Cardiac muscle cell (in vitro differentiated cells and primary cell): Measurements from ENCODE around the gene GALNT9. TPM values are rescaled to one million over a fixed set of nuclear protein-coding genes. Genes with fewer than 3 reads are reported as not detected.
"Not testable (repeated sequence)": the region's sequence is repeated elsewhere in the genome, so short reads cannot be mapped to it uniquely, and the experiment has no call there.

ENCODE experiments used
- DNase-seq, 2 donors: peaks; one replicate each; pipeline versions ENCODE4 v3.0.0 to v3.0.0-alpha.2; 2010 to 2017; ENCODE audit warnings: low read depth in 1 of 2, low spot score in 1 of 2
- H3K27ac ChIP-seq: fragments of 200-600 bp; sonication (generic); 2 replicates; pipeline ENCODE4 v1.5.1; 2016
- H3K27me3 ChIP-seq: fragments of 200-600 bp; sonication (generic); 2 replicates; pipeline ENCODE4 v1.6.0; 2016; ENCODE audit warnings: control low read depth
- H3K36me3 ChIP-seq: fragments of 200-600 bp; sonication (generic); 2 replicates; pipeline ENCODE4 v1.5.1; 2016; ENCODE audit warnings: control low read depth
- H3K4me1 ChIP-seq: fragments of 200-600 bp; sonication (generic); 2 replicates; pipeline ENCODE4 v1.8.1; 2017; ENCODE audit warnings: low read depth, mild to moderate bottlenecking, mixed run types
- H3K4me3 ChIP-seq: fragments of 200-600 bp; sonication (generic); 2 replicates; pipeline ENCODE4 v1.5.1; 2016; ENCODE audit warnings: mild to moderate bottlenecking
- H3K9me3 ChIP-seq: fragments of 200-600 bp; sonication (generic); 2 replicates; pipeline ENCODE4 v1.5.1; 2017; ENCODE audit warnings: low read depth, mild to moderate bottlenecking, control low read depth
- CTCF ChIP-seq: IDR thresholded peaks from 2 replicates; pipeline ENCODE4 v1.5.1; 2012; ENCODE audit warnings: low read depth, mild to moderate bottlenecking, low read length
- polyA plus RNA-seq: library from polyadenylated mRNA; unstranded; fragments of >200 nt; fragmentation: Nextera tagmentation; extraction: Ambion mirVana; gene quantifications from 2 replicates; pipeline ENCODE4 v1.2.1, GENCODE V29; 2016
- total RNA-seq: library from RNA; depleted of rRNA; stranded (reverse); fragments of >200 nt; gene quantifications from 2 replicates; pipeline ENCODE4 v1.2.3, GENCODE V29; 2016

Gene GALNT9
- total and polyA plus RNA-seq, 2 experiments from 2014 or later, result 0.42 to 0.45 TPM

GRCh38 chr12:132302466-132303358 lies 26.7 kb downstream of the GALNT9 start:
- H3K4me3 ChIP-seq, result no peak overlapping the region
- H3K36me3 ChIP-seq, result no peaks in the 10 kb centered on the region
- DNase-seq, result no peak
- no peak for TF ChIP-seq CTCF
- no peaks in the 10 kb centered on the region for H3K9me3 ChIP-seq
- H3K4me1 ChIP-seq, result no peaks in the 10 kb centered on the region
- peaks cover 17% of the 10 kb centered on the region for H3K27me3 ChIP-seq
- no peak overlapping the region for H3K27ac ChIP-seq

GRCh38 chr12:132300789-132301722 lies 28.3 kb downstream of the GALNT9 start:
- Histone ChIP-seq H3K36me3 (no peaks in the 10 kb centered on the region), H3K4me1 (no peaks in the 10 kb centered on the region), H3K27me3 (peaks cover 17% of the 10 kb centered on the region), H3K27ac (no peak overlapping the region), H3K4me3 (no peak overlapping the region), H3K9me3 (no peaks in the 10 kb centered on the region)
- no peak for TF ChIP-seq CTCF
- peak in 1 of 2 donors; percentile 3 for DNase-seq

- no peak overlapping the region for H3K4me3 ChIP-seq
- TF ChIP-seq CTCF, result no peak
- H3K9me3 ChIP-seq, result no peaks in the 10 kb centered on the region
- no peak overlapping the region for H3K27ac ChIP-seq
- H3K4me1 ChIP-seq, result no peaks in the 10 kb centered on the region
- DNase-seq, result no peak
- no peaks in the 10 kb centered on the region for H3K36me3 ChIP-seq
- H3K27me3 ChIP-seq, result peaks cover 5% of the 10 kb centered on the region
Measured at GRCh38 chr12:132296063-132296462, 33.3 kb downstream of the GALNT9 start.

GRCh38 chr12:132295561-132295960 lies 33.8 kb downstream of the GALNT9 start:
- not testable (repeated sequence) for H3K9me3 ChIP-seq, H3K4me3 ChIP-seq, H3K27me3 ChIP-seq, H3K4me1 ChIP-seq, H3K27ac ChIP-seq, H3K36me3 ChIP-seq, DNase-seq

GRCh38 chr12:132295101-132295526 lies 34.3 kb downstream of the GALNT9 start:
- no peaks in the 10 kb centered on the region for H3K27me3 ChIP-seq
- H3K36me3 ChIP-seq, result no peaks in the 10 kb centered on the region
- no peak overlapping the region for H3K4me3 ChIP-seq
- TF ChIP-seq CTCF, result no peak
- DNase-seq, result no peak
- no peaks in the 10 kb centered on the region for H3K4me1 ChIP-seq
- no peaks in the 10 kb centered on the region for H3K9me3 ChIP-seq
- H3K27ac ChIP-seq, result no peak overlapping the region
